Astrocyte (in vitro differentiated cells and primary cell): ENCODE results near the gene JMJD6. TPM values are rescaled to one million over a fixed set of nuclear protein-coding genes. Genes with fewer than 3 reads are reported as not detected.

Source experiments
- DNase-seq: peaks from one replicate; pipeline ENCODE4 v3.0.0-alpha.2; 2010; ENCODE audit warnings: low read depth
- FAIRE-seq: peaks from 2 replicates; lab custom pipeline; 2011; peaks lifted over from hg19 to GRCh38; lab: Jason Lieb, UNC
- H2AFZ ChIP-seq: 2 replicates; pipeline ENCODE4 v1.6.0; 2012; ENCODE audit warnings: low read depth, low read length, inconsistent platforms
- H3K27ac ChIP-seq: 2 replicates; pipeline ENCODE4 v1.5.1; 2011; ENCODE audit warnings: low read depth, low read length, inconsistent platforms
- H3K27me3 ChIP-seq: 2 replicates; pipeline ENCODE4 v1.6.0; 2011; ENCODE audit warnings: low read length, inconsistent platforms; ENCODE audit not compliant: insufficient read depth
- H3K36me3 ChIP-seq: 2 replicates; pipeline ENCODE4 v1.5.1; 2011; ENCODE audit warnings: low read length, inconsistent platforms; ENCODE audit not compliant: insufficient read depth
- H3K4me1 ChIP-seq: 2 replicates; pipeline ENCODE4 v1.5.1; 2011; ENCODE audit warnings: low read length, inconsistent platforms; ENCODE audit not compliant: insufficient read depth
- H3K4me2 ChIP-seq: 2 replicates; pipeline ENCODE4 v1.6.0; 2012; ENCODE audit warnings: low read length, inconsistent platforms
- H3K4me3 ChIP-seq: 2 replicates; pipeline ENCODE4 v1.5.1; 2011; ENCODE audit warnings: low read depth, mild to moderate bottlenecking, low read length, inconsistent platforms; ENCODE audit not compliant: insufficient read depth
- H3K79me2 ChIP-seq: 2 replicates; pipeline ENCODE4 v1.6.0; 2012; ENCODE audit warnings: mild to moderate bottlenecking, low read length, inconsistent platforms; ENCODE audit not compliant: insufficient read depth
- H3K9ac ChIP-seq: 2 replicates; pipeline ENCODE4 v1.6.0; 2012; ENCODE audit warnings: mild to moderate bottlenecking, low read length, inconsistent platforms
- H3K9me3 ChIP-seq: 2 replicates; pipeline ENCODE4 v1.5.1; 2012; ENCODE audit warnings: low read depth, mild to moderate bottlenecking, low read length, inconsistent platforms; ENCODE audit not compliant: insufficient read depth
- H4K20me1 ChIP-seq: 2 replicates; pipeline ENCODE4 v1.6.0; 2012; ENCODE audit warnings: low read length, inconsistent platforms; ENCODE audit not compliant: insufficient read depth
- H3K27ac Mint-ChIP-seq: one replicate; pipeline ENCODE4 v1.8.0; 2021; ENCODE audit warnings: mild to moderate bottlenecking, mixed read lengths; ENCODE audit not compliant: unreplicated experiment
- H3K27me3 Mint-ChIP-seq: one replicate; pipeline ENCODE4 v1.8.0; 2021; ENCODE audit warnings: low read depth, mixed read lengths; ENCODE audit not compliant: unreplicated experiment
- H3K36me3 Mint-ChIP-seq: one replicate; pipeline ENCODE4 v1.8.0; 2021; ENCODE audit warnings: low read depth, mixed read lengths; ENCODE audit not compliant: unreplicated experiment
- H3K4me1 Mint-ChIP-seq: one replicate; pipeline ENCODE4 v1.8.0; 2021; ENCODE audit warnings: low read depth, mixed read lengths; ENCODE audit not compliant: unreplicated experiment
- H3K4me3 Mint-ChIP-seq: one replicate; pipeline ENCODE4 v1.8.0; 2021; ENCODE audit warnings: mild to moderate bottlenecking, moderate library complexity, mixed read lengths; ENCODE audit not compliant: unreplicated experiment
- H3K9me3 Mint-ChIP-seq: one replicate; pipeline ENCODE4 v1.8.0; 2021; ENCODE audit warnings: mild to moderate bottlenecking, mixed read lengths; ENCODE audit not compliant: unreplicated experiment
- CTCF ChIP-seq: IDR thresholded peaks from 2 replicates; pipeline ENCODE4 v1.5.1; 2011; ENCODE audit warnings: low read depth, mild to moderate bottlenecking, inconsistent platforms, low read length, moderate library complexity; ENCODE audit not compliant: insufficient read depth
- EZH2 ChIP-seq: IDR thresholded peaks from 2 replicates; pipeline ENCODE4 v1.6.1; 2012; ENCODE audit warnings: mild to moderate bottlenecking, low read length, inconsistent platforms; ENCODE audit not compliant: insufficient read depth
- total RNA-seq: library from RNA; stranded (reverse); gene quantifications from 2 replicates; pipeline ENCODE4 v1.2.1, GENCODE V29; 2021

The JMJD6 gene
- total RNA-seq, 1 donor from 2014 or later = 45.5 TPM

GRCh38 chr17:76686538-76687297 is 39.7 kb downstream of the JMJD6 start:
- FAIRE-seq = no peak
- TF ChIP-seq CTCF = no peak
- TF ChIP-seq EZH2 = no peak
- Histone ChIP-seq H3K79me2 (peaks cover 54% of the 10 kb centered on the region), H3K27ac (no peak overlapping the region), H3K9ac (no peak overlapping the region), H3K36me3 (peaks cover 5% of the 10 kb centered on the region), H4K20me1 (peaks cover 92% of the 10 kb centered on the region), H2AFZ (no peak overlapping the region), H3K4me3 (no peak overlapping the region), H3K4me1 (peaks cover 32% of the 10 kb centered on the region), H3K27me3 (no peaks in the 10 kb centered on the region), H3K4me2 (no peak overlapping the region), H3K9me3 (no peaks in the 10 kb centered on the region)
- Mint-ChIP-seq H3K4me3 (no peak overlapping the region), H3K36me3 (peaks cover 16% of the 10 kb centered on the region), H3K4me1 (peaks cover 29% of the 10 kb centered on the region), H3K27me3 (no peaks in the 10 kb centered on the region), H3K27ac (no peak overlapping the region), H3K9me3 (no peaks in the 10 kb centered on the region)
- no peak for DNase-seq

GRCh38 chr17:76685846-76686245 is 40.6 kb downstream of the JMJD6 start:
- Histone ChIP-seq H3K9me3 (no peaks in the 10 kb centered on the region), H3K27me3 (no peaks in the 10 kb centered on the region), H3K4me2 (no peak overlapping the region), H3K4me3 (no peak overlapping the region), H2AFZ (no peak overlapping the region), H3K36me3 (peaks cover 5% of the 10 kb centered on the region), H3K27ac (no peak overlapping the region), H3K79me2 (peaks cover 45% of the 10 kb centered on the region), H3K4me1 (peaks cover 36% of the 10 kb centered on the region), H3K9ac (no peak overlapping the region), H4K20me1 (peaks cover 92% of the 10 kb centered on the region)
- TF ChIP-seq EZH2 (no peak), CTCF (no peak)
- Mint-ChIP-seq H3K9me3 (no peaks in the 10 kb centered on the region), H3K27me3 (no peaks in the 10 kb centered on the region), H3K4me1 (peaks cover 35% of the 10 kb centered on the region), H3K36me3 (peaks cover 17% of the 10 kb centered on the region), H3K4me3 (no peak overlapping the region), H3K27ac (no peak overlapping the region)
- no peak for FAIRE-seq
- DNase-seq = no peak

- Mint-ChIP-seq H3K36me3 (peaks cover 17% of the 10 kb centered on the region), H3K27me3 (no peaks in the 10 kb centered on the region), H3K4me3 (no peak overlapping the region), H3K27ac (no peak overlapping the region), H3K4me1 (peaks cover 35% of the 10 kb centered on the region), H3K9me3 (no peaks in the 10 kb centered on the region)
- H3K9me3 ChIP-seq = no peaks in the 10 kb centered on the region
- H4K20me1 ChIP-seq = peaks cover 92% of the 10 kb centered on the region
- TF ChIP-seq EZH2 = no peak
- TF ChIP-seq CTCF = no peak
- H3K4me1 ChIP-seq = peaks cover 36% of the 10 kb centered on the region
- no peak overlapping the region for H3K27ac ChIP-seq
- H3K36me3 ChIP-seq = peaks cover 5% of the 10 kb centered on the region
- H3K79me2 ChIP-seq = peaks cover 40% of the 10 kb centered on the region
- H3K4me2 ChIP-seq = no peak overlapping the region
- H3K27me3 ChIP-seq = no peaks in the 10 kb centered on the region
- H3K9ac ChIP-seq = no peak overlapping the region
- DNase-seq (no peak), FAIRE-seq (no peak)
- H2AFZ ChIP-seq = no peak overlapping the region
- H3K4me3 ChIP-seq = no peak overlapping the region
These were observed 41.0 kb downstream of the JMJD6 start for GRCh38 chr17:76685366-76685765.
